Keratinocyte (primary cell): ENCODE results near the gene TPK1. TPM values are rescaled to one million over a fixed set of nuclear protein-coding genes. Genes with fewer than 3 reads are reported as not detected.

Experiments used
- DNase-seq: peaks from one replicate; pipeline ENCODE4 v3.0.0-alpha.2; 2011; ENCODE audit warnings: low read depth, missing footprints, low spot score
- FAIRE-seq: peaks from 2 replicates; lab custom pipeline; 2011; peaks lifted over from hg19 to GRCh38; lab: Jason Lieb, UNC
- H2AFZ ChIP-seq: 2 replicates; pipeline ENCODE4 v1.6.0; 2012; ENCODE audit warnings: low read length, control low read depth, inconsistent platforms; ENCODE audit not compliant: control insufficient read depth
- H3K27ac ChIP-seq: 2 replicates; pipeline ENCODE4 v1.5.1; 2011; ENCODE audit warnings: low read length; ENCODE audit not compliant: control insufficient read depth, insufficient read depth
- H3K27me3 ChIP-seq: 3 replicates; pipeline ENCODE4 v1.6.0; 2011; ENCODE audit warnings: low read length; ENCODE audit not compliant: control insufficient read depth, insufficient read depth; ENCODE audit errors: extremely low read depth
- H3K36me3 ChIP-seq, 2 experiments: 2 replicates in 1 of 2; 3 replicates in 1 of 2; pipeline ENCODE4 v1.5.1; 2011; ENCODE audit warnings: low read length in 2 of 2, mild to moderate bottlenecking in 1 of 2; ENCODE audit not compliant: control insufficient read depth in 2 of 2, insufficient read depth in 2 of 2; ENCODE audit errors: extremely low read depth in 1 of 2
- H3K4me1 ChIP-seq: 3 replicates; pipeline ENCODE4 v1.5.1; 2011; ENCODE audit warnings: low read length; ENCODE audit not compliant: control insufficient read depth, insufficient read depth; ENCODE audit errors: extremely low read depth
- H3K4me2 ChIP-seq: 3 replicates; pipeline ENCODE4 v1.6.0; 2011; ENCODE audit warnings: low read depth, low read length; ENCODE audit not compliant: control insufficient read depth, insufficient read depth; ENCODE audit errors: extremely low read depth
- H3K4me3 ChIP-seq, 3 experiments: fragments of 200-600 bp in 1 of 3; sonication (generic) in 1 of 3; 2 replicates in 2 of 3; 3 replicates in 1 of 3; pipeline ENCODE4 v1.5.1; 2011 to 2016; ENCODE audit warnings: low read length in 3 of 3, mild to moderate bottlenecking in 3 of 3, control low read depth in 2 of 3, inconsistent platforms in 1 of 3, low read depth in 1 of 3, mixed read lengths in 1 of 3, mixed run types in 1 of 3, moderate library complexity in 1 of 3; ENCODE audit not compliant: control insufficient read depth in 2 of 3, insufficient read depth in 2 of 3; ENCODE audit errors: extremely low read depth in 1 of 3
- H3K79me2 ChIP-seq: 2 replicates; pipeline ENCODE4 v1.6.0; 2012; ENCODE audit warnings: low read length; ENCODE audit not compliant: control insufficient read depth, insufficient read depth
- H3K9ac ChIP-seq: 3 replicates; pipeline ENCODE4 v1.6.0; 2011; ENCODE audit warnings: low read length; ENCODE audit not compliant: control insufficient read depth, insufficient read depth; ENCODE audit errors: extremely low read depth
- H3K9me1 ChIP-seq: 3 replicates; pipeline ENCODE4 v1.6.0; 2011; ENCODE audit warnings: low read length; ENCODE audit not compliant: control insufficient read depth, insufficient read depth; ENCODE audit errors: extremely low read depth
- H3K9me3 ChIP-seq: 2 replicates; pipeline ENCODE4 v1.5.1; 2012; ENCODE audit warnings: low read depth, low read length; ENCODE audit not compliant: control insufficient read depth
- H4K20me1 ChIP-seq: 3 replicates; pipeline ENCODE4 v1.6.0; 2011; ENCODE audit warnings: low read length; ENCODE audit not compliant: control insufficient read depth, insufficient read depth; ENCODE audit errors: extremely low read depth
- EZH2 ChIP-seq: IDR thresholded peaks from one replicate; pipeline ENCODE4 v1.6.1; 2012; ENCODE audit warnings: inconsistent platforms, mild to moderate bottlenecking, low read length, moderate library complexity
- dilution Hi-C: fragments of 300-500 bp; cut with MboI; formaldehyde crosslinking; loops from one replicate; pipeline ENCODE4 v1.7.0; 2020; ENCODE audit warnings: low sequenced_read_pairs; ENCODE audit not compliant: extremely low pct_ligation_motif_present
- polyA plus RNA-seq, 5 experiments: library from polyadenylated mRNA; depleted of rRNA in 3 of 5; stranded (reverse) in 3 of 5; stranded (forward) in 1 of 5; unstranded in 1 of 5; fragments of >200 nt; gene quantifications; 1 replicate in 1 of 5; 2 replicates in 3 of 5; 3 replicates in 1 of 5; pipeline versions ENCODE4 v1.2.1 to v1.2.3, GENCODE V29; 2011 to 2012; ENCODE audit warnings: missing spikeins in 2 of 5, low read depth in 1 of 5, low replicate concordance in 1 of 5
- TF ChIP-seq, protein P1 (sequence below), 3 experiments: IDR thresholded peaks in 1 of 3; conservative IDR thresholded peaks in 1 of 3; optimal IDR thresholded peaks in 1 of 3; 2 replicates in 2 of 3; 3 replicates in 1 of 3; pipeline versions ENCODE3 to v1.5.1; 2011; ENCODE audit warnings: low read length in 3 of 3, mild to moderate bottlenecking in 3 of 3, moderate library complexity in 2 of 3, control low read depth in 1 of 3, inconsistent platforms in 1 of 3; ENCODE audit not compliant: insufficient read depth in 2 of 3; ENCODE audit errors: extremely low read depth in 1 of 3

TPK1 gene
- polyA plus RNA-seq, 1 donor (not counting 4 experiments of a cell fraction or from before 2014, with no cell fraction given): 1.9 TPM

GRCh38 chr7:144473908-144474307, 361.9 kb downstream of the TPK1 start:
- FAIRE-seq (no peak), DNase-seq (no peak)
- no peak overlapping the region for H3K4me2 ChIP-seq
- no peaks in the 10 kb centered on the region for H3K4me1 ChIP-seq
- dilution Hi-C loops: no loop called here
- H3K27ac ChIP-seq: no peak overlapping the region
- no peaks in the 10 kb centered on the region for H3K9me1 ChIP-seq
- H3K4me3 ChIP-seq: no peak overlapping the region
- TF ChIP-seq, protein P1, sequence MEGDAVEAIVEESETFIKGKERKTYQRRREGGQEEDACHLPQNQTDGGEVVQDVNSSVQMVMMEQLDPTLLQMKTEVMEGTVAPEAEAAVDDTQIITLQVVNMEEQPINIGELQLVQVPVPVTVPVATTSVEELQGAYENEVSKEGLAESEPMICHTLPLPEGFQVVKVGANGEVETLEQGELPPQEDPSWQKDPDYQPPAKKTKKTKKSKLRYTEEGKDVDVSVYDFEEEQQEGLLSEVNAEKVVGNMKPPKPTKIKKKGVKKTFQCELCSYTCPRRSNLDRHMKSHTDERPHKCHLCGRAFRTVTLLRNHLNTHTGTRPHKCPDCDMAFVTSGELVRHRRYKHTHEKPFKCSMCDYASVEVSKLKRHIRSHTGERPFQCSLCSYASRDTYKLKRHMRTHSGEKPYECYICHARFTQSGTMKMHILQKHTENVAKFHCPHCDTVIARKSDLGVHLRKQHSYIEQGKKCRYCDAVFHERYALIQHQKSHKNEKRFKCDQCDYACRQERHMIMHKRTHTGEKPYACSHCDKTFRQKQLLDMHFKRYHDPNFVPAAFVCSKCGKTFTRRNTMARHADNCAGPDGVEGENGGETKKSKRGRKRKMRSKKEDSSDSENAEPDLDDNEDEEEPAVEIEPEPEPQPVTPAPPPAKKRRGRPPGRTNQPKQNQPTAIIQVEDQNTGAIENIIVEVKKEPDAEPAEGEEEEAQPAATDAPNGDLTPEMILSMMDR (optimal IDR thresholded peaks at IDR 0.05 in 1 of 3, IDR thresholded peaks at IDR 0.05 in 1 of 3, conservative IDR thresholded peaks at IDR 0.05 in 1 of 3; ENCODE audit: extremely low read depth in 1 of 3, insufficient read depth in 2 of 3, low read length in 3 of 3): no peak
- no peak for TF ChIP-seq EZH2
- no peak overlapping the region for H2AFZ ChIP-seq
- no peaks in the 10 kb centered on the region for H3K79me2 ChIP-seq
- H4K20me1 ChIP-seq: no peaks in the 10 kb centered on the region
- no peaks in the 10 kb centered on the region for H3K36me3 ChIP-seq
- H3K9ac ChIP-seq: no peak overlapping the region
- H3K27me3 ChIP-seq: no peaks in the 10 kb centered on the region
- H3K9me3 ChIP-seq: no peaks in the 10 kb centered on the region

GRCh38 chr7:144470078-144470477, 365.8 kb downstream of the TPK1 start:
- dilution Hi-C loops: no loop called here
- TF ChIP-seq, protein P1 (optimal IDR thresholded peaks at IDR 0.05 in 1 of 3, IDR thresholded peaks at IDR 0.05 in 1 of 3, conservative IDR thresholded peaks at IDR 0.05 in 1 of 3; ENCODE audit: extremely low read depth in 1 of 3, insufficient read depth in 2 of 3, low read length in 3 of 3): no peak
- no peak for TF ChIP-seq EZH2
- Histone ChIP-seq H3K36me3 (no peaks in the 10 kb centered on the region), H3K9me3 (no peaks in the 10 kb centered on the region), H3K4me1 (no peaks in the 10 kb centered on the region), H3K9ac (no peak overlapping the region), H2AFZ (no peak overlapping the region), H3K79me2 (no peaks in the 10 kb centered on the region), H3K27me3 (no peaks in the 10 kb centered on the region), H3K4me3 (no peak overlapping the region), H3K4me2 (no peak overlapping the region), H4K20me1 (no peaks in the 10 kb centered on the region), H3K27ac (no peak overlapping the region), H3K9me1 (no peaks in the 10 kb centered on the region)
- DNase-seq (no peak), FAIRE-seq (no peak)
